GM21825 (cell line): ENCODE results near the gene DPYSL4.

Source experiments
- ATAC-seq: cut with Tn5 transposase; IDR thresholded peaks from one replicate; pipeline ENCODE4 v1.9.1; 2021; ENCODE audit warnings: mild to moderate bottlenecking, moderate library complexity; ENCODE audit not compliant: unreplicated experiment

The DPYSL4 gene

GRCh38 chr10:132186488-132187429, at the start of gene DPYSL4:
DPYSL4 (plus strand) TSS chr10:132186948; CDS start chr10:132187064, 116 bp downstream.
- no peak for ATAC-seq

DNA sequence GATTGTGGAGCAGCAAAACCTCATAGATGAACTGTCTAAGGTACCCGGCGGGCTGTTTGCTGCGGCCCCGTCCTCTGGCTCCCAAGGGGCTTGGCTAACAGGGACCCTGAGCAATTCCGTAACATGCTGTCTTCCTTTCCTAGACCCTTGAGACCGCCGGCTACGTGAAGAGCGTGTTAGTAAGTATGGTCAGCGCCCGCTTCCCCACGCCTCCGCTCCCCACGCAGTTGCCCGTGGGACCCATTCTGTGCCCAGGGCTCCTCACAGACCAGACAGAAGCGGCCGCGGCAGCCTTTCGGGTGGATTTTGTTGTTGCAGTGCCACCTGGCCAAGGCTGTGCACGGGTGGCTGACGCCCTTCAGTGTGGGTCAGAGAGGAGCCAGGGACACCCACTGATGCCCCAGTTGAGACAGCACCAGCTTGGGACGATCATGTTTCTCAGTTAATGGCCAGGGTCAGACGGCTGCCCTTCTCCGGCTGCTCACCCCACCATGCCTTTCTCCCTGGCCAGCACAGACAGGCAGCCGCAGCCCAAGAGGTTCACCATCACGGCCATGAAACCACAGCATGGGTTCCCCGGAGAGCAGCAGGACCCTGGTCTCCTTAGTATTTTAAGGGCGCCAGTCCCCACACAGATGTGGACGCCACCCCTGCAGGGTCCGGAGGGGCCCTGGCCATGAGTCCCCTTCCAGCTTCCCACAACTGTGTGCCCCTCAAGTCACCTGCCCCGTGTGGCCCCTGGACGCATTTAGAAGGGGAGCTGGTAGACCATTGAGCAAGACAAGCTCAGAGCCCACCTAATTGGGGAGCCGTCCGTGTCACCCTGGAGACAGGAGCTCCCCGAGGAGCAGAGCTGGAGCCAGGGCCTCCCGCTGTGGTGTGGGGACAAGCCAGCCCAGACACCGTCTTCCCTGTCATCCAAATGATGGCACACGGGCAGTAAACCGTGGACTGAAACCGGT, 49.4 kb upstream of the DPYSL4 start:
- ATAC-seq, result no peak

DNA sequence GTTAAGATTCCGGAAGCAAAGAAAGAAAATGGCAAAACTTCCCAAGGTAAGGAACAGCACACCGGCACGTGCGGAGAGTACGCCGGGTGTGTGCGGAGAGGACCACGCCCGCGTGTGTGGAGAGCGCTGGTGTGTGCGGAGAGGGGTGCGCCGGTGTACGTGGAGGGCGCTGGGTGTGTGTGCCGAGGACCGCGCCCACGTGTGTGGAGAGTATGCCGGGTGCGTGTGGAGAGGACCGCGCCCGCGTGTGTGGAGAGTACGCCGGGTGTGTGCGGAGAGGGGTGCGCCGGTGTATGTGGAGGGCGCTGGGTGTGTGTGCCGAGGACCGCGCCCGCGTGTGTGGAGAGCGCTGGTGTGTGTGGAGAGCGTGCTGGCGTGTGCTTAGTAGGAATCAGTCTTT, 48.6 kb upstream of the DPYSL4 start:
- ATAC-seq, result no peak

- no peak for ATAC-seq
These were observed 48.2 kb upstream of the DPYSL4 start for GRCh38 chr10:132138596-132138995.

DNA sequence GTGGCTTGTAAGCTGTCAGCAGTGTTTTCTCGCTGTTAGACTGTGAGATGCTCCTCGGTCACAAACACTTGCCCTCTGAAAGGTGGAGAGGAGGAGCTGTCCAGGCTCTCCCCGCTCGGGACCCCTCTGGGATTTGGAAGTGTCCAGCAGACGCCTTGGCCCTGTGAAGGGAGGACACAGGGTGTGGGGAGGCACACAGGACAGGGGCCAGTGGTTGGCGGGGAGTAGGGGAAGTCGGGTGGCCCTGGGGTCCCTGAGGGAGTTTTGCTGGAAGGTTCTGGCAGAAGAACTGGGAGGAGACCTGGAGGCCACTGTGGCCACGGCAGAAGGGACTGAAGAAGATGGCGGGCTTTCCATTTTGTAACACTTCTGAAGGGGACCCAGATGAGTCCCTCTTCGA, 47.2 kb upstream of the DPYSL4 start:
- no peak for ATAC-seq

GRCh38 chr10:132140167-132140925, 46.4 kb upstream of the DPYSL4 start:
- no peak for ATAC-seq

DNA sequence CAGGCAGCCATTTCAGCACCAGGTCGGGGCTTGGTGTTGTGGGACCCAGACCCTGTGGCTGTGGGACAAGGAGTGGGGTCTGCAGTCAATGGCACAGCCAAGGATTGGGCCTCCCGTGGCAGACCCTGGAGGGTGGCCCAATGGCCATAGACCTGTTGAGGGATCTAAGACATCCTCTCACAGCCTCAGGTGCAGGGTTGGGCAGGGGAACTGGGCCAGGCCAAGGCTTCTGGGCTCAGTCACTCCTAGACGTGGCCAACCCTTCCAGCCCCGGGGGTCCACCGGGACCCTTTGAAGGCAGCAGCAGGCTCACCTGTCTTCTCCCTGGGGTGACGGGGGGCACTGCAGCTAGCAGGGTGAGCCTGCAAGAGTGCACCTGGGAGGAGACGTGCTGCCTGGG, 45.7 kb upstream of the DPYSL4 start:
- ATAC-seq, result no peak

DNA sequence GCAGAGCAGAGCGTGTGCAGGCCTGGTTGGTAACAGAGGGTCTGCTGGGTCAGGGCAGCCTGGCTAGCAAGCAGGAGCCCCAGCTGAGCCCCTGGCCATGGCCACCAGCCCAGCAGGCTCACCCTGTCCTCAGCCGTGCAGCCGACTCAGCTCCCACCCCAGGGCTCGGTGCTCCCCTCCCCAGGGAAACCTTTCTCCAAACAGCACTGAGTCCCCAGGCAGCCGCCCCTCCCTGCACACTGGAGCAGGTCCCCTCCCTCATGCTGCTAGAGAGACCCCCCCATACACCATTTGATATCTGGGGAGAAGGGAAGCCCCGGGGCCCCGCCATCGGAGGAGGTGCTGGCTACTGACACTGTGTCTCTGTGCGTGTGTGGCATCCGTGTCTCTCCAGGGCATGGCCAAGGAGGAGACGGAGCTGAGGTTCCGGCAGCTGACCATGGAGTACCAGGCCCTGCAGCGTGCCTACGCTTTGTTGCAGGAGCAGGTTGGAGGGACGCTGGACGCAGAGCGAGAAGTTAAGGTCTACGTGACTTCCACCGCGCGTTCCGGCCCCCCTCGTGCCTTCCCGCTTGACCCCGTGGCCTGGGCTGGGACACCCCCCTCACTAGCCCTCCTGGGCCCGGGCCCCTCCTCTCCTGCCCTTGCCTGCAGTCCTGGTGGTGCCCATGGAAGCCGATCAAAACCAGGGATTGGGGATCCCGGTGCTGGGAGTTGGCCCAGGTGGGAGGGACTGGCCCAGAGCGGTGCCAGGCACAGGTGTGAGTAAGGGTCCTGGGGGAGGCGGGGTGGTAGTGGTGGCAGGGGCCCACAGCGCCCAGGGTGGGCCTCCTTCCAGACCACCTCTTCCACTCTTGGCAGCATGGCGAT, 45.0 kb upstream of the DPYSL4 start:
- ATAC-seq, result no peak

GRCh38 chr10:132142396-132143161, 44.2 kb upstream of the DPYSL4 start:
- no peak for ATAC-seq

DNA sequence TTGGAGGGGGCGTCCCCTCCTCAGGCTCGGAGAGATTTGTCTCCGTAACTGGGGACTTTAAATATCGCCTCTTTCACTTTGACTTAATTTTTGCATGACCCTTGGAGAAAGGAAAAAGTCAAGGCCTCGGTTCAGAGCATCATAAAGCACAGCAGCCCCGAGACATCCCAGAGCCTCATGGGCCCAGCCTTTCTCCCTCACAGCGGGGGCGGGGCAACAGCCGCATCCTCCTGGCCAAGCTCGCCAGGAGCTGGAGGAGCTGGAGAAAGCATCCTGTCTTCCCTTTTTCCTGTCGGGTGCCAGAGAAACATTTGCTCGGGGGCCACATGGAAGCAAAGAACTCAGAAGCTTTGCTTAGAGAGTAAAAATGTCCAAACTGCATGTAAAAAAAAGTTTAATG, 43.6 kb upstream of the DPYSL4 start:
- ATAC-seq, result no peak

GRCh38 chr10:132144086-132144485, 42.7 kb upstream of the DPYSL4 start:
- ATAC-seq, result no peak

GRCh38 chr10:132145002-132145401, 41.7 kb upstream of the DPYSL4 start:
- no peak for ATAC-seq

- ATAC-seq, result no peak
These were observed 41.1 kb upstream of the DPYSL4 start for GRCh38 chr10:132145521-132146185.

- no peak for ATAC-seq
These were observed 40.5 kb upstream of the DPYSL4 start for GRCh38 chr10:132146271-132146671.

- no peak for ATAC-seq
These were observed 39.5 kb upstream of the DPYSL4 start for GRCh38 chr10:132146941-132147915.

- ATAC-seq, result no peak
These were observed 38.2 kb upstream of the DPYSL4 start for GRCh38 chr10:132148261-132149251.
